Measurements from ENCODE around the gene TM2D3.
"Not testable (repeated sequence)": the region's sequence is repeated elsewhere in the genome, so short reads cannot be mapped to it uniquely, and the experiment has no call there.

Gene TM2D3

GRCh38 chr15:101657171-101657570 lies 5.0 kb upstream of the TM2D3 start:
- H3K4me1 ChIP-seq (ENCODE audit: control insufficient read depth, insufficient read depth, low read length): peaks cover 4% of the 10 kb centered on the region
- no peaks in the 10 kb centered on the region for H3K27me3 ChIP-seq (ENCODE audit: control insufficient read depth in 1 of 2, insufficient read depth in 2 of 2, low read length in 2 of 2)
- H3K9ac ChIP-seq (ENCODE audit: low read length in 2 of 2): no peak overlapping the region
- H3K9me3 ChIP-seq (ENCODE audit: control insufficient read depth in 2 of 2, low read length in 2 of 2): no peaks in the 10 kb centered on the region
- no peak overlapping the region for H3K4me3 ChIP-seq (ENCODE audit: low read length in 2 of 2)
- no peak overlapping the region for H3K27ac ChIP-seq (ENCODE audit: low read length)
- H3K36me3 ChIP-seq (ENCODE audit: control insufficient read depth in 2 of 2, insufficient read depth in 2 of 2, low read length in 2 of 2): peaks cover 13 to 23% of the 10 kb centered on the region in 2 donors

GRCh38 chr15:101654624-101655337 lies 2.6 kb upstream of the TM2D3 start:
- peaks cover 4 to 16% of the 10 kb centered on the region in 2 donors for H3K36me3 ChIP-seq (ENCODE audit: control insufficient read depth in 2 of 2, insufficient read depth in 2 of 2, low read length in 2 of 2)
- peaks cover 16% of the 10 kb centered on the region for H3K4me1 ChIP-seq (ENCODE audit: control insufficient read depth, insufficient read depth, low read length)
- H3K27me3 ChIP-seq (ENCODE audit: control insufficient read depth in 1 of 2, insufficient read depth in 2 of 2, low read length in 2 of 2); H3K27ac ChIP-seq (ENCODE audit: low read length); H3K4me3 ChIP-seq (ENCODE audit: low read length in 2 of 2); H3K9me3 ChIP-seq (ENCODE audit: control insufficient read depth in 2 of 2, low read length in 2 of 2); H3K9ac ChIP-seq (ENCODE audit: low read length in 2 of 2): not testable (repeated sequence)

GRCh38 chr15:101654171-101654570 lies 2.0 kb upstream of the TM2D3 start:
- Histone ChIP-seq H3K4me1 (ENCODE audit: control insufficient read depth, insufficient read depth, low read length) (peaks cover 16% of the 10 kb centered on the region), H3K27me3 (ENCODE audit: control insufficient read depth in 1 of 2, insufficient read depth in 2 of 2, low read length in 2 of 2) (no peaks in the 10 kb centered on the region), H3K9ac (ENCODE audit: low read length in 2 of 2) (no peak overlapping the region), H3K27ac (ENCODE audit: low read length) (no peak overlapping the region), H3K36me3 (ENCODE audit: control insufficient read depth in 2 of 2, insufficient read depth in 2 of 2, low read length in 2 of 2) (peaks cover 0 to 14% of the 10 kb centered on the region in 2 donors), H3K9me3 (ENCODE audit: control insufficient read depth in 2 of 2, low read length in 2 of 2) (no peaks in the 10 kb centered on the region), H3K4me3 (ENCODE audit: low read length in 2 of 2) (no peak overlapping the region)

- no peaks in the 10 kb centered on the region for H3K27me3 ChIP-seq (ENCODE audit: control insufficient read depth in 1 of 2, insufficient read depth in 2 of 2, low read length in 2 of 2)
- peak overlapping the region; percentile 92 to 95 for H3K4me3 ChIP-seq (ENCODE audit: low read length in 2 of 2)
- H3K9ac ChIP-seq (ENCODE audit: low read length in 2 of 2): peak overlapping the region; percentile 93 to 98
- H3K9me3 ChIP-seq (ENCODE audit: control insufficient read depth in 2 of 2, low read length in 2 of 2): no peaks in the 10 kb centered on the region
- H3K36me3 ChIP-seq (ENCODE audit: control insufficient read depth in 2 of 2, insufficient read depth in 2 of 2, low read length in 2 of 2): peaks cover 4 to 12% of the 10 kb centered on the region in 2 donors
- peak overlapping the region; percentile 93 for H3K27ac ChIP-seq (ENCODE audit: low read length)
- peaks cover 16% of the 10 kb centered on the region for H3K4me1 ChIP-seq (ENCODE audit: control insufficient read depth, insufficient read depth, low read length)
These were observed 727 bp upstream of the TM2D3 start for GRCh38 chr15:101652786-101653430.

- peaks cover 16% of the 10 kb centered on the region for H3K4me1 ChIP-seq (ENCODE audit: control insufficient read depth, insufficient read depth, low read length)
- H3K9ac ChIP-seq (ENCODE audit: low read length in 2 of 2): peak overlapping the region; percentile 93 to 98
- no peaks in the 10 kb centered on the region for H3K27me3 ChIP-seq (ENCODE audit: control insufficient read depth in 1 of 2, insufficient read depth in 2 of 2, low read length in 2 of 2)
- H3K9me3 ChIP-seq (ENCODE audit: control insufficient read depth in 2 of 2, low read length in 2 of 2): no peaks in the 10 kb centered on the region
- H3K4me3 ChIP-seq (ENCODE audit: low read length in 2 of 2): peak overlapping the region; percentile 95 to 97
- H3K36me3 ChIP-seq (ENCODE audit: control insufficient read depth in 2 of 2, insufficient read depth in 2 of 2, low read length in 2 of 2): peaks cover 8 to 9% of the 10 kb centered on the region in 2 donors
- H3K27ac ChIP-seq (ENCODE audit: low read length): peak overlapping the region; percentile 93
These were observed 555 bp downstream of the TM2D3 start for GRCh38 chr15:101651554-101652097.

GRCh38 chr15:101650145-101650544 lies 2.0 kb downstream of the TM2D3 start:
- Histone ChIP-seq H3K4me3 (ENCODE audit: low read length in 2 of 2) (no peak overlapping the region), H3K9ac (ENCODE audit: low read length in 2 of 2) (peak overlapping the region in 1 of 2 donors; percentile 98), H3K4me1 (ENCODE audit: control insufficient read depth, insufficient read depth, low read length) (peaks cover 16% of the 10 kb centered on the region), H3K9me3 (ENCODE audit: control insufficient read depth in 2 of 2, low read length in 2 of 2) (no peaks in the 10 kb centered on the region), H3K36me3 (ENCODE audit: control insufficient read depth in 2 of 2, insufficient read depth in 2 of 2, low read length in 2 of 2) (peaks cover 9 to 19% of the 10 kb centered on the region in 2 donors), H3K27ac (ENCODE audit: low read length) (no peak overlapping the region), H3K27me3 (ENCODE audit: control insufficient read depth in 1 of 2, insufficient read depth in 2 of 2, low read length in 2 of 2) (no peaks in the 10 kb centered on the region)

- peaks cover 23 to 30% of the 10 kb centered on the region in 2 donors for H3K36me3 ChIP-seq (ENCODE audit: control insufficient read depth in 2 of 2, insufficient read depth in 2 of 2, low read length in 2 of 2)
These were observed 3.8 kb downstream of the TM2D3 start for GRCh38 chr15:101648356-101648755.

GRCh38 chr15:101647251-101647650 lies 4.9 kb downstream of the TM2D3 start:
- Histone ChIP-seq H3K9me3 (ENCODE audit: control insufficient read depth in 2 of 2, low read length in 2 of 2) (no peaks in the 10 kb centered on the region), H3K4me3 (ENCODE audit: low read length in 2 of 2) (no peak overlapping the region), H3K27ac (ENCODE audit: low read length) (no peak overlapping the region), H3K4me1 (ENCODE audit: control insufficient read depth, insufficient read depth, low read length) (peaks cover 13% of the 10 kb centered on the region), H3K27me3 (ENCODE audit: control insufficient read depth in 1 of 2, insufficient read depth in 2 of 2, low read length in 2 of 2) (no peaks in the 10 kb centered on the region), H3K36me3 (ENCODE audit: control insufficient read depth in 2 of 2, insufficient read depth in 2 of 2, low read length in 2 of 2) (peaks cover 29 to 30% of the 10 kb centered on the region in 2 donors), H3K9ac (ENCODE audit: low read length in 2 of 2) (no peak overlapping the region)

More at GRCh38 chr15:101648356-101648755, 3.8 kb downstream of the TM2D3 start:
- Histone ChIP-seq H3K9ac (ENCODE audit: low read length in 2 of 2) (no peak overlapping the region), H3K4me1 (ENCODE audit: control insufficient read depth, insufficient read depth, low read length) (peaks cover 16% of the 10 kb centered on the region), H3K4me3 (ENCODE audit: low read length in 2 of 2) (no peak overlapping the region), H3K27ac (ENCODE audit: low read length) (no peak overlapping the region), H3K27me3 (ENCODE audit: control insufficient read depth in 1 of 2, insufficient read depth in 2 of 2, low read length in 2 of 2) (no peaks in the 10 kb centered on the region), H3K9me3 (ENCODE audit: control insufficient read depth in 2 of 2, low read length in 2 of 2) (no peaks in the 10 kb centered on the region)

GRCh38 chr15:101646672-101647071 lies 5.5 kb downstream of the TM2D3 start:
- H3K9me3 ChIP-seq (ENCODE audit: control insufficient read depth in 2 of 2, low read length in 2 of 2): no peaks in the 10 kb centered on the region
- H3K27me3 ChIP-seq (ENCODE audit: control insufficient read depth in 1 of 2, insufficient read depth in 2 of 2, low read length in 2 of 2): no peaks in the 10 kb centered on the region
- H3K4me1 ChIP-seq (ENCODE audit: control insufficient read depth, insufficient read depth, low read length): peaks cover 13% of the 10 kb centered on the region
- H3K27ac ChIP-seq (ENCODE audit: low read length): no peak overlapping the region
- no peak overlapping the region for H3K4me3 ChIP-seq (ENCODE audit: low read length in 2 of 2)
- peaks cover 30% of the 10 kb centered on the region in 2 donors for H3K36me3 ChIP-seq (ENCODE audit: control insufficient read depth in 2 of 2, insufficient read depth in 2 of 2, low read length in 2 of 2)
- H3K9ac ChIP-seq (ENCODE audit: low read length in 2 of 2): no peak overlapping the region

- Histone ChIP-seq H3K9ac (ENCODE audit: low read length in 2 of 2) (no peak overlapping the region), H3K36me3 (ENCODE audit: control insufficient read depth in 2 of 2, insufficient read depth in 2 of 2, low read length in 2 of 2) (peaks cover 33 to 36% of the 10 kb centered on the region in 2 donors), H3K4me1 (ENCODE audit: control insufficient read depth, insufficient read depth, low read length) (no peaks in the 10 kb centered on the region), H3K9me3 (ENCODE audit: control insufficient read depth in 2 of 2, low read length in 2 of 2) (no peaks in the 10 kb centered on the region), H3K27ac (ENCODE audit: low read length) (peak overlapping the region; percentile 25), H3K4me3 (ENCODE audit: low read length in 2 of 2) (no peak overlapping the region), H3K27me3 (ENCODE audit: control insufficient read depth in 1 of 2, insufficient read depth in 2 of 2, low read length in 2 of 2) (no peaks in the 10 kb centered on the region)
These were observed 9.8 kb downstream of the TM2D3 start for GRCh38 chr15:101642361-101642760.
